ENCODE measurements around the gene C18orf63.
"Not testable (repeated sequence)": the region's sequence is repeated elsewhere in the genome, so short reads cannot be mapped to it uniquely, and the experiment has no call there.

Gene C18orf63

GRCh38 chr18:74303306-74303705 lies 12.3 kb upstream of the C18orf63 start:
- no peak overlapping the region for H3K4me3 ChIP-seq (ENCODE audit: low read length)
- H3K36me3 ChIP-seq (ENCODE audit: insufficient read depth, low read depth, low read length): no peaks in the 10 kb centered on the region
- H3K27me3 ChIP-seq (ENCODE audit: insufficient read depth, low read length): no peaks in the 10 kb centered on the region
- no peaks in the 10 kb centered on the region for H3K4me1 ChIP-seq (ENCODE audit: insufficient read depth, low read length)
- no peak overlapping the region for H3K9ac ChIP-seq (ENCODE audit: low read depth, low read length)
- no peak overlapping the region for H3K27ac ChIP-seq (ENCODE audit: low read length)
- H3K9me3 ChIP-seq (ENCODE audit: insufficient read depth, low read depth, low read length): peaks cover 11% of the 10 kb centered on the region; the same call in 1 of the 2 replicates

- Histone ChIP-seq H3K4me3 (ENCODE audit: low read length) (no peak overlapping the region), H3K9me3 (ENCODE audit: insufficient read depth, low read depth, low read length) (0 out of 2 replicates have a peak, but pooled peaks cover 5% of the 10 kb centered on the region), H3K27ac (ENCODE audit: low read length) (no peak overlapping the region), H3K4me1 (ENCODE audit: insufficient read depth, low read length) (no peaks in the 10 kb centered on the region), H3K36me3 (ENCODE audit: insufficient read depth, low read depth, low read length) (no peaks in the 10 kb centered on the region), H3K9ac (ENCODE audit: low read depth, low read length) (no peak overlapping the region), H3K27me3 (ENCODE audit: insufficient read depth, low read length) (no peaks in the 10 kb centered on the region)
These were observed 11.7 kb upstream of the C18orf63 start for GRCh38 chr18:74303936-74304335.

- no peak overlapping the region for H3K27ac ChIP-seq (ENCODE audit: low read length)
- H3K9ac ChIP-seq (ENCODE audit: low read depth, low read length): no peak overlapping the region
- no peaks in the 10 kb centered on the region for H3K4me1 ChIP-seq (ENCODE audit: insufficient read depth, low read length)
- H3K27me3 ChIP-seq (ENCODE audit: insufficient read depth, low read length): no peaks in the 10 kb centered on the region
- H3K4me3 ChIP-seq (ENCODE audit: low read length): no peak overlapping the region
- no peaks in the 10 kb centered on the region; the same call in 1 of the 2 replicates for H3K9me3 ChIP-seq (ENCODE audit: insufficient read depth, low read depth, low read length)
- H3K36me3 ChIP-seq (ENCODE audit: insufficient read depth, low read depth, low read length): no peaks in the 10 kb centered on the region
These were observed 5.2 kb upstream of the C18orf63 start for GRCh38 chr18:74310411-74310810.

GRCh38 chr18:74311000-74311399 lies 4.6 kb upstream of the C18orf63 start:
- Histone ChIP-seq H3K9me3 (ENCODE audit: insufficient read depth, low read depth, low read length) (no peaks in the 10 kb centered on the region; the same call in 1 of the 2 replicates), H3K27me3 (ENCODE audit: insufficient read depth, low read length) (no peaks in the 10 kb centered on the region), H3K4me3 (ENCODE audit: low read length) (no peak overlapping the region), H3K36me3 (ENCODE audit: insufficient read depth, low read depth, low read length) (no peaks in the 10 kb centered on the region), H3K9ac (ENCODE audit: low read depth, low read length) (no peak overlapping the region), H3K27ac (ENCODE audit: low read length) (no peak overlapping the region), H3K4me1 (ENCODE audit: insufficient read depth, low read length) (no peaks in the 10 kb centered on the region)

- no peaks in the 10 kb centered on the region for H3K36me3 ChIP-seq (ENCODE audit: insufficient read depth, low read depth, low read length)
- H3K27ac ChIP-seq (ENCODE audit: low read length): no peak overlapping the region
- H3K9ac ChIP-seq (ENCODE audit: low read depth, low read length): no peak overlapping the region
- no peaks in the 10 kb centered on the region for H3K27me3 ChIP-seq (ENCODE audit: insufficient read depth, low read length)
- H3K4me1 ChIP-seq (ENCODE audit: insufficient read depth, low read length): peaks cover 8% of the 10 kb centered on the region
- no peak overlapping the region for H3K4me3 ChIP-seq (ENCODE audit: low read length)
- H3K9me3 ChIP-seq (ENCODE audit: insufficient read depth, low read depth, low read length): no peaks in the 10 kb centered on the region; the same call in 1 of the 2 replicates
These were observed 728 bp upstream of the C18orf63 start for GRCh38 chr18:74314759-74315463.

- no peaks in the 10 kb centered on the region for H3K27me3 ChIP-seq (ENCODE audit: insufficient read depth, low read length)
- peaks cover 8% of the 10 kb centered on the region for H3K4me1 ChIP-seq (ENCODE audit: insufficient read depth, low read length)
- no peak overlapping the region for H3K4me3 ChIP-seq (ENCODE audit: low read length)
- H3K9ac ChIP-seq (ENCODE audit: low read depth, low read length): no peak overlapping the region
- no peak overlapping the region for H3K27ac ChIP-seq (ENCODE audit: low read length)
- no peaks in the 10 kb centered on the region for H3K36me3 ChIP-seq (ENCODE audit: insufficient read depth, low read depth, low read length)
- no peaks in the 10 kb centered on the region for H3K9me3 ChIP-seq (ENCODE audit: insufficient read depth, low read depth, low read length)
These were observed 875 bp downstream of the C18orf63 start for GRCh38 chr18:74316257-74317170.

- Histone ChIP-seq H3K27me3 (ENCODE audit: insufficient read depth, low read length) (no peaks in the 10 kb centered on the region), H3K4me3 (ENCODE audit: low read length) (no peak overlapping the region), H3K36me3 (ENCODE audit: insufficient read depth, low read depth, low read length) (no peaks in the 10 kb centered on the region), H3K9ac (ENCODE audit: low read depth, low read length) (no peak overlapping the region), H3K27ac (ENCODE audit: low read length) (no peak overlapping the region), H3K9me3 (ENCODE audit: insufficient read depth, low read depth, low read length) (no peaks in the 10 kb centered on the region), H3K4me1 (ENCODE audit: insufficient read depth, low read length) (no peaks in the 10 kb centered on the region)
These were observed 10.6 kb downstream of the C18orf63 start for GRCh38 chr18:74326231-74326630.

GRCh38 chr18:74326791-74327190 lies 11.2 kb downstream of the C18orf63 start:
- H3K9me3 ChIP-seq (ENCODE audit: insufficient read depth, low read depth, low read length); H3K9ac ChIP-seq (ENCODE audit: low read depth, low read length); H3K36me3 ChIP-seq (ENCODE audit: insufficient read depth, low read depth, low read length); H3K4me1 ChIP-seq (ENCODE audit: insufficient read depth, low read length); H3K27me3 ChIP-seq (ENCODE audit: insufficient read depth, low read length); H3K4me3 ChIP-seq (ENCODE audit: low read length); H3K27ac ChIP-seq (ENCODE audit: low read length): not testable (repeated sequence)

GRCh38 chr18:74328206-74328605 lies 12.6 kb downstream of the C18orf63 start:
- no peaks in the 10 kb centered on the region for H3K27me3 ChIP-seq (ENCODE audit: insufficient read depth, low read length)
- H3K27ac ChIP-seq (ENCODE audit: low read length): no peak overlapping the region
- H3K36me3 ChIP-seq (ENCODE audit: insufficient read depth, low read depth, low read length): no peaks in the 10 kb centered on the region
- no peaks in the 10 kb centered on the region for H3K4me1 ChIP-seq (ENCODE audit: insufficient read depth, low read length)
- H3K9me3 ChIP-seq (ENCODE audit: insufficient read depth, low read depth, low read length): no peaks in the 10 kb centered on the region
- H3K4me3 ChIP-seq (ENCODE audit: low read length): no peak overlapping the region
- no peak overlapping the region for H3K9ac ChIP-seq (ENCODE audit: low read depth, low read length)

- Histone ChIP-seq H3K9me3 (ENCODE audit: insufficient read depth, low read depth, low read length) (no peaks in the 10 kb centered on the region), H3K27me3 (ENCODE audit: insufficient read depth, low read length) (no peaks in the 10 kb centered on the region), H3K27ac (ENCODE audit: low read length) (no peak overlapping the region), H3K9ac (ENCODE audit: low read depth, low read length) (no peak overlapping the region), H3K4me3 (ENCODE audit: low read length) (no peak overlapping the region), H3K4me1 (ENCODE audit: insufficient read depth, low read length) (no peaks in the 10 kb centered on the region), H3K36me3 (ENCODE audit: insufficient read depth, low read depth, low read length) (no peaks in the 10 kb centered on the region)
These were observed 14.1 kb downstream of the C18orf63 start for GRCh38 chr18:74329688-74330205.

- no peak overlapping the region for H3K27ac ChIP-seq (ENCODE audit: low read length)
- H3K4me3 ChIP-seq (ENCODE audit: low read length): no peak overlapping the region
- no peak overlapping the region for H3K9ac ChIP-seq (ENCODE audit: low read depth, low read length)
- no peaks in the 10 kb centered on the region for H3K4me1 ChIP-seq (ENCODE audit: insufficient read depth, low read length)
- no peaks in the 10 kb centered on the region for H3K27me3 ChIP-seq (ENCODE audit: insufficient read depth, low read length)
- H3K36me3 ChIP-seq (ENCODE audit: insufficient read depth, low read depth, low read length): no peaks in the 10 kb centered on the region
- no peaks in the 10 kb centered on the region for H3K9me3 ChIP-seq (ENCODE audit: insufficient read depth, low read depth, low read length)
These were observed 15.8 kb downstream of the C18orf63 start for GRCh38 chr18:74331404-74331803.

Measured in iPS-20b (cell line).